Mesendoderm (in vitro differentiated cells): ENCODE measurements around the gene LRRC56.

Experiments
- DNase-seq: peaks from one replicate; pipeline ENCODE4 v3.0.0; 2013
- H2AK5ac ChIP-seq: 2 replicates; pipeline ENCODE4 v1.6.1; 2013; ENCODE audit warnings: low read length, inconsistent platforms
- H2BK120ac ChIP-seq: 2 replicates; pipeline ENCODE4 v1.6.1; 2013; ENCODE audit warnings: low read depth, mild to moderate bottlenecking, low read length, moderate library complexity, mixed read lengths
- H2BK15ac ChIP-seq: replicated peaks from 2 replicates; pipeline ENCODE4 v1.6.1; 2013; ENCODE audit warnings: low read depth, mild to moderate bottlenecking, moderate library complexity
- H2BK5ac ChIP-seq: 2 replicates; pipeline ENCODE4 v1.6.1; 2013; ENCODE audit warnings: low read length, inconsistent platforms
- H3K18ac ChIP-seq: 2 replicates; pipeline ENCODE4 v1.6.1; 2013; ENCODE audit warnings: mild to moderate bottlenecking, low read length, mixed read lengths
- H3K23ac ChIP-seq: one replicate; pipeline ENCODE4 v1.6.1; 2013; ENCODE audit warnings: low read length
- H3K27ac ChIP-seq: 2 replicates; pipeline ENCODE4 v1.5.1; 2013; ENCODE audit warnings: low read depth, mild to moderate bottlenecking, inconsistent platforms, low read length, moderate library complexity
- H3K27me3 ChIP-seq: 2 replicates; pipeline ENCODE4 v1.6.1; 2013; ENCODE audit warnings: low read length, control low read depth, mild to moderate bottlenecking, inconsistent platforms; ENCODE audit not compliant: insufficient read depth, poor library complexity
- H3K36me3 ChIP-seq: 2 replicates; pipeline ENCODE4 v1.6.1; 2013; ENCODE audit warnings: low read length, inconsistent platforms; ENCODE audit not compliant: control insufficient read depth, insufficient read depth
- H3K4ac ChIP-seq: one replicate; pipeline ENCODE4 v1.6.1; 2013; ENCODE audit warnings: low read depth, mild to moderate bottlenecking, low read length, moderate library complexity
- H3K4me1 ChIP-seq: 2 replicates; pipeline ENCODE4 v1.6.1; 2013; ENCODE audit warnings: low read depth, low read length, inconsistent platforms; ENCODE audit not compliant: control insufficient read depth
- H3K4me2 ChIP-seq: 2 replicates; pipeline ENCODE4 v1.6.1; 2013; ENCODE audit warnings: low read length
- H3K4me3 ChIP-seq: 2 replicates; pipeline ENCODE4 v1.5.1; 2013; ENCODE audit warnings: mild to moderate bottlenecking, low read length
- H3K56ac ChIP-seq: one replicate; pipeline ENCODE4 v1.6.1; 2013; ENCODE audit warnings: low read length
- H3K79me1 ChIP-seq: 2 replicates; pipeline ENCODE4 v1.6.1; 2013; ENCODE audit warnings: low read length, inconsistent platforms
- H3K79me2 ChIP-seq: 2 replicates; pipeline ENCODE4 v1.6.1; 2013; ENCODE audit warnings: mild to moderate bottlenecking, low read length; ENCODE audit not compliant: control insufficient read depth, insufficient read depth
- H3K9ac ChIP-seq: 2 replicates; pipeline ENCODE4 v1.6.1; 2013; ENCODE audit warnings: low read length, inconsistent platforms
- H4K5ac ChIP-seq: one replicate; pipeline ENCODE4 v1.6.1; 2013; ENCODE audit warnings: low read length
- H4K8ac ChIP-seq: one replicate; pipeline ENCODE4 v1.6.1; 2013; ENCODE audit warnings: low read depth, mild to moderate bottlenecking, control low read depth, low read length, moderate library complexity
- WGBS: extraction: QIAGEN DNeasy Blood & Tissue Kit; methylation state at CpG from one replicate; pipeline ENCODE4 v1.1.7; 2013; ENCODE audit warnings: low lambda C conversion rate, missing lambda C conversion rate; ENCODE audit not compliant: insufficient coverage; ENCODE audit errors: extremely low coverage; 5-methylcytosine and 5-hydroxymethylcytosine counted together

LRRC56 gene

GRCh38 chr11:550746-551085 is 13.4 kb downstream of the LRRC56 start:
- DNase-seq, result no peak
- Histone ChIP-seq H3K4ac (no peak overlapping the region), H3K18ac (no peak overlapping the region), H2BK15ac (no peak overlapping the region), H3K23ac (no peak overlapping the region), H3K4me2 (no peak overlapping the region), H2AK5ac (no peak overlapping the region), H3K79me2 (no peaks in the 10 kb centered on the region), H3K56ac (no peak overlapping the region), H4K8ac (no peak overlapping the region), H3K36me3 (no peaks in the 10 kb centered on the region), H2BK120ac (no peak overlapping the region), H3K4me3 (no peak overlapping the region), H2BK5ac (no peak overlapping the region), H3K27me3 (peaks cover 2% of the 10 kb centered on the region), H3K27ac (no peak overlapping the region), H3K79me1 (no peaks in the 10 kb centered on the region), H4K5ac (no peak overlapping the region), H3K9ac (no peak overlapping the region), H3K4me1 (no peaks in the 10 kb centered on the region)
- no CpG with 5 or more reads among the region's 5 CpGs for WGBS

GRCh38 chr11:551131-551530 is 13.8 kb downstream of the LRRC56 start:
- DNase-seq, result no peak
- WGBS, result no CpG with 5 or more reads among the region's 16 CpGs
- Histone ChIP-seq H3K27me3 (peaks cover 4% of the 10 kb centered on the region), H2BK15ac (no peak overlapping the region), H3K4me2 (no peak overlapping the region), H3K9ac (no peak overlapping the region), H3K56ac (no peak overlapping the region), H4K5ac (no peak overlapping the region), H2BK5ac (no peak overlapping the region), H3K4ac (no peak overlapping the region), H2AK5ac (no peak overlapping the region), H2BK120ac (no peak overlapping the region), H3K79me1 (no peaks in the 10 kb centered on the region), H3K27ac (no peak overlapping the region), H3K36me3 (no peaks in the 10 kb centered on the region), H3K79me2 (no peaks in the 10 kb centered on the region), H3K23ac (no peak overlapping the region), H3K4me1 (no peaks in the 10 kb centered on the region), H3K18ac (no peak overlapping the region), H4K8ac (no peak overlapping the region), H3K4me3 (no peak overlapping the region)

GRCh38 chr11:551596-551995 is 14.3 kb downstream of the LRRC56 start:
- Histone ChIP-seq H3K18ac (no peak overlapping the region), H2BK5ac (no peak overlapping the region), H4K5ac (no peak overlapping the region), H3K4me2 (no peak overlapping the region), H3K79me2 (no peaks in the 10 kb centered on the region), H3K27me3 (peaks cover 9% of the 10 kb centered on the region), H3K36me3 (no peaks in the 10 kb centered on the region), H3K9ac (no peak overlapping the region), H3K4me3 (no peak overlapping the region), H4K8ac (no peak overlapping the region), H2AK5ac (no peak overlapping the region), H3K79me1 (no peaks in the 10 kb centered on the region), H3K23ac (no peak overlapping the region), H3K4ac (no peak overlapping the region), H2BK15ac (no peak overlapping the region), H3K56ac (no peak overlapping the region), H2BK120ac (no peak overlapping the region), H3K4me1 (no peaks in the 10 kb centered on the region), H3K27ac (no peak overlapping the region)
- WGBS, result no CpG with 5 or more reads among the region's 12 CpGs
- DNase-seq, result no peak

GRCh38 chr11:553083-553987 is 16.0 kb downstream of the LRRC56 start:
- no peaks in the 10 kb centered on the region for H3K79me1 ChIP-seq
- H3K56ac ChIP-seq, result no peak overlapping the region

DNA sequence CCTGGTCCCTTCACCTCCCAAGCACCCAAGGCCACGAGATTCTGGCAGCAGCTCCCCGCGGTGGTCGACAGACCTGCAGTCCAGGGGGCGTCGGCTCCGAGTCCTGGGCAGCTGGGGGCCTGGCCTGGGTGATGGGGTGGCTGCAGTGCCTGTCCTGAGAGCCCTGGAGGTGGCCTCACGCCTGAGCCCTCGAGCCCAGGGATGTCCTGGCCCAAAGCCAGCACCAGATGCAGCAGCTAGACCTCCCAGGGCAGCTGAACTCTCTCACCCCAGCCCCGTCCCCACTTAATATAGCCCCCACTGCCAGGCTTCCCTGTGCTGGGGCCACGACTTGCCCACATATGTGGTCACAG is 16.6 kb downstream of the LRRC56 start:
- Histone ChIP-seq H3K79me2 (no peaks in the 10 kb centered on the region), H3K56ac (no peak overlapping the region), H3K4me2 (no peak overlapping the region), H3K18ac (no peak overlapping the region), H3K36me3 (no peaks in the 10 kb centered on the region), H4K8ac (no peak overlapping the region), H2AK5ac (no peak overlapping the region), H2BK5ac (no peak overlapping the region), H3K4ac (no peak overlapping the region), H4K5ac (no peak overlapping the region), H3K27ac (no peak overlapping the region), H3K4me1 (no peaks in the 10 kb centered on the region), H2BK120ac (no peak overlapping the region), H3K27me3 (peaks cover 10% of the 10 kb centered on the region), H3K9ac (no peak overlapping the region), H3K79me1 (no peaks in the 10 kb centered on the region), H2BK15ac (no peak overlapping the region), H3K23ac (no peak overlapping the region), H3K4me3 (no peak overlapping the region)
- WGBS, result no CpG with 5 or more reads among the region's 11 CpGs
- no peak for DNase-seq

More at GRCh38 chr11:553083-553987, 16.0 kb downstream of the LRRC56 start:
- H3K4me2 ChIP-seq, result no peak overlapping the region
- no peaks in the 10 kb centered on the region for H3K4me1 ChIP-seq
- H2AK5ac ChIP-seq, result no peak overlapping the region
- no peaks in the 10 kb centered on the region for H3K36me3 ChIP-seq
- H3K4me3 ChIP-seq, result no peak overlapping the region
- no peak overlapping the region for H3K9ac ChIP-seq
- no peak overlapping the region for H3K18ac ChIP-seq
- H3K79me2 ChIP-seq, result no peaks in the 10 kb centered on the region
- no CpG with 5 or more reads among the region's 27 CpGs for WGBS
- no peak overlapping the region for H3K27ac ChIP-seq
- no peak overlapping the region for H3K23ac ChIP-seq
- no peak overlapping the region for H4K8ac ChIP-seq
- no peak overlapping the region for H4K5ac ChIP-seq
- peaks cover 10% of the 10 kb centered on the region for H3K27me3 ChIP-seq
- H2BK15ac ChIP-seq, result no peak overlapping the region
- H2BK5ac ChIP-seq, result no peak overlapping the region
- H3K4ac ChIP-seq, result no peak overlapping the region
- H2BK120ac ChIP-seq, result no peak overlapping the region
- no peak for DNase-seq
